Hematopoietic multipotent progenitor cell treated with erythropoietin and hydrocortisone succinate and interleukin-3 and kit ligand, for 17 days (in vitro differentiated cells): Measurements from ENCODE around the gene ATP6V0A4.
"Not testable (repeated sequence)": the region's sequence is repeated elsewhere in the genome, so short reads cannot be mapped to it uniquely, and the experiment has no call there.

ENCODE experiments used
- DNase-seq: peaks from one replicate; pipeline ENCODE4 v3.0.0-alpha.2; 2015; ENCODE audit warnings: low spot score

Gene ATP6V0A4

GRCh38 chr7:138750473-138750872 lies 47.5 kb downstream of the ATP6V0A4 start:
- DNase-seq, result no peak

GRCh38 chr7:138749960-138750359 lies 48.0 kb downstream of the ATP6V0A4 start:
- no peak for DNase-seq

- no peak for DNase-seq
These were observed 49.3 kb downstream of the ATP6V0A4 start for GRCh38 chr7:138748666-138749065.

- DNase-seq, result no peak
These were observed 51.9 kb downstream of the ATP6V0A4 start for GRCh38 chr7:138746073-138746472.

GRCh38 chr7:138745189-138745588 lies 52.8 kb downstream of the ATP6V0A4 start:
- DNase-seq, result no peak

GRCh38 chr7:138741453-138741735 lies 56.6 kb downstream of the ATP6V0A4 start:
- DNase-seq, result no peak

GRCh38 chr7:138739859-138740258 lies 58.1 kb downstream of the ATP6V0A4 start:
- no peak for DNase-seq

GRCh38 chr7:138738551-138739335 lies 59.3 kb downstream of the ATP6V0A4 start:
- peak; percentile 75 for DNase-seq

GRCh38 chr7:138738114-138738513 lies 59.9 kb downstream of the ATP6V0A4 start:
- DNase-seq, result no peak

- no peak for DNase-seq
These were observed 62.6 kb downstream of the ATP6V0A4 start for GRCh38 chr7:138735399-138735798.

GRCh38 chr7:138731733-138732132 lies 66.3 kb downstream of the ATP6V0A4 start:
- not testable (repeated sequence) for DNase-seq

GRCh38 chr7:138729444-138729843 lies 68.6 kb downstream of the ATP6V0A4 start:
- DNase-seq, result no peak

GRCh38 chr7:138727336-138728099 lies 70.5 kb downstream of the ATP6V0A4 start:
- no peak for DNase-seq

- DNase-seq, result no peak
These were observed 71.7 kb downstream of the ATP6V0A4 start for GRCh38 chr7:138726288-138726687.

GRCh38 chr7:138720286-138720685 lies 77.7 kb downstream of the ATP6V0A4 start:
- no peak for DNase-seq

GRCh38 chr7:138716889-138717288 lies 81.1 kb downstream of the ATP6V0A4 start:
- no peak for DNase-seq

- no peak for DNase-seq
These were observed 84.8 kb downstream of the ATP6V0A4 start for GRCh38 chr7:138713191-138713590.

GRCh38 chr7:138712652-138713051 lies 85.3 kb downstream of the ATP6V0A4 start:
- no peak for DNase-seq

- DNase-seq, result no peak
These were observed 87.2 kb downstream of the ATP6V0A4 start for GRCh38 chr7:138710536-138711385.

GRCh38 chr7:138705167-138705566 lies 92.8 kb downstream of the ATP6V0A4 start:
- no peak for DNase-seq

- DNase-seq, result no peak
These were observed 96.5 kb downstream of the ATP6V0A4 start for GRCh38 chr7:138701537-138701923.

- no peak for DNase-seq
These were observed 97.0 kb downstream of the ATP6V0A4 start, which contains the start of gene SVOPL for GRCh38 chr7:138700857-138701536. Gene SVOPL, minus strand, starts transcription at chr7:138701362. Its CDS starts 22,317 bp downstream, at chr7:138679045.
